GM12873 (cell line): Measurements from ENCODE around the gene PTH1R.

Experiments used
- CTCF ChIP-seq: IDR thresholded peaks from 2 replicates; pipeline ENCODE4 v1.5.1; 2012; ENCODE audit warnings: low read depth, mild to moderate bottlenecking, moderate library complexity, low read length, control low read depth; ENCODE audit not compliant: insufficient read depth; ENCODE audit errors: missing control alignments

PTH1R gene

GRCh38 chr3:46926039-46926438, 48.5 kb downstream of the PTH1R start:
- TF ChIP-seq CTCF, result no peak

GRCh38 chr3:46926447-46926846, 48.9 kb downstream of the PTH1R start:
- TF ChIP-seq CTCF, result no peak

- TF ChIP-seq CTCF, result no peak
These were observed 49.6 kb downstream of the PTH1R start for GRCh38 chr3:46926871-46927717.

GRCh38 chr3:46927718-46928073, 50.2 kb downstream of the PTH1R start:
- no peak for TF ChIP-seq CTCF

- no peak for TF ChIP-seq CTCF
These were observed 50.8 kb downstream of the PTH1R start for GRCh38 chr3:46928282-46928681.

- TF ChIP-seq CTCF, result no peak
These were observed 51.8 kb downstream of the PTH1R start for GRCh38 chr3:46929324-46929723.

- TF ChIP-seq CTCF, result no peak
These were observed 52.8 kb downstream of the PTH1R start for GRCh38 chr3:46930166-46930944.
